ENCODE data around the gene S100B.

Gene S100B

DNA sequence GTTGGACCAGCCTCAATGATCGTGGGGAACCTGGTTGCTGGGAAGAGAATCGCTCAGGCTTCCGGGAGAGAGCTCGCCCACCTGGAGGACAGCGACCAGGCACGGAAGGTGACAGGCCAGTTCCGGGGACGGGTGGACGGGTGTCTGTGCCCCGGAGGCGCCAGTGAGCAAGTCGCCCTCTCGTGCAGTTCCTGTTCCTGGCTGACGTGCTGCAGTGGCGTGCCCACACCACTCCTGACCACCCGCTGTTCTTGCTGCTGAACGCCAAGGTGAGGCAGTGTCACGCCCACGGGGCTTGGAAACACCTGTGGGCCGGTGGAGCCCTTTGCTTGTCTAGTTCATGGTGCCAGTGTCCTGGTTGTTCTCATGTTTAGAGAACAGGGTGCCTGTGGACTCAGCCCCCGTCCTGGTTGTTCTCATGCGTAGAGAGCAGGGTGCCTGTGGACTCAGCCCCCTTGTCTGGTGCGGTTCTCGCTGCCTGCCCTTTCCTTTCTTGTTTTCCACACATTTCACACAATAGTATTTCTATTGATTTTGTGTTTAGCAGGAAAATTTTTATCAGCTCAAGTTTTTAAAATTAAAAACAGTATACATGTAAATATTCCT, 53.1 kb downstream of the S100B start:
- Histone ChIP-seq H3K9me3 (no peaks in the 10 kb centered on the region), H3K4me1 (no peaks in the 10 kb centered on the region), H3K36me3 (peaks cover 68 to 95% (median 75%) of the 10 kb centered on the region in 3 donors), H3K27ac (no peak overlapping the region), H3K4me3 (no peak overlapping the region), H3K27me3 (no peaks in the 10 kb centered on the region)
- TF ChIP-seq, protein P1, sequence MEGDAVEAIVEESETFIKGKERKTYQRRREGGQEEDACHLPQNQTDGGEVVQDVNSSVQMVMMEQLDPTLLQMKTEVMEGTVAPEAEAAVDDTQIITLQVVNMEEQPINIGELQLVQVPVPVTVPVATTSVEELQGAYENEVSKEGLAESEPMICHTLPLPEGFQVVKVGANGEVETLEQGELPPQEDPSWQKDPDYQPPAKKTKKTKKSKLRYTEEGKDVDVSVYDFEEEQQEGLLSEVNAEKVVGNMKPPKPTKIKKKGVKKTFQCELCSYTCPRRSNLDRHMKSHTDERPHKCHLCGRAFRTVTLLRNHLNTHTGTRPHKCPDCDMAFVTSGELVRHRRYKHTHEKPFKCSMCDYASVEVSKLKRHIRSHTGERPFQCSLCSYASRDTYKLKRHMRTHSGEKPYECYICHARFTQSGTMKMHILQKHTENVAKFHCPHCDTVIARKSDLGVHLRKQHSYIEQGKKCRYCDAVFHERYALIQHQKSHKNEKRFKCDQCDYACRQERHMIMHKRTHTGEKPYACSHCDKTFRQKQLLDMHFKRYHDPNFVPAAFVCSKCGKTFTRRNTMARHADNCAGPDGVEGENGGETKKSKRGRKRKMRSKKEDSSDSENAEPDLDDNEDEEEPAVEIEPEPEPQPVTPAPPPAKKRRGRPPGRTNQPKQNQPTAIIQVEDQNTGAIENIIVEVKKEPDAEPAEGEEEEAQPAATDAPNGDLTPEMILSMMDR (IDR thresholded peaks at IDR 0.05), result no peak
- intact Hi-C loops (cut with DNase I; ENCODE audit: low total_unique reads), result no loop called here
- DNase-seq, result no peak

DNA sequence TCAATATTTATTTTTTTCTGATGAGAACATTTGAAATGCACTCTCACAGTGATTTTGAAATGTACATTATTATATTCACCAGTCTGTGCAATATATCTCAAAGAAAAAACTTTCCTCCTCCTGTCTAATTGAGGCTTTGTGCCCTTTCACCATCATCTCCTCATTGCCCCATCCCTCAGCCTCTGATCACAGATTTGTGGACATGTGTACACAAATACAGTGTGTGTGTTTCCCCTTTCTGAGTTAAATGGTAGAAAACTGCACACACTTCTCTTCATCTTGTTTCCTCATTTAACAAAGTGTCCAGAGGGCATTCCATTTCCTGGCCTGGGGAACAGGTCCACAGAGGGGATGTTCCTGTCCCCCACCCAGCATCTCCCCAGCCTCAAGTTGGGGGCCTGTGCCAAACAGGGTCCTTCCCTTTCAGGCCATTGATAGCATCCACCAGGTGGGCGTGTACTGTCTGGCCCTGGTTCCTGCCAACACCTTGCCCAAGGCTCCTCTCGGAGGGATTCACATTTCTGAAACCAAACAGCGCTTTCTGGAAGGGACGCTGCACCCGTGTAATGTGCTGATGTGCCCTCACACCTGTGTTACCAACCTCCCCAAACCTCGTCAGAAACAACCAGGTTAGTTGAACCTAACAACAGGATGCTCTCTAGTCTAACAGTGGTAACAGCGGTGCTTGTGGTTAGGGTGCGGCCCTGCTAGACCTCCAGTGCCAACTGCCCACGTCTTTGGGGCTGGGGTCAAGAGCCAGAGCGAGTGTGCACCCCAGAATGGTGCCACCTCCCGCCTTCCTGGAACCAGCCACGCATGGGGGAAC, 54.6 kb downstream of the S100B start:
- DNase-seq, result no peak
- H3K27ac ChIP-seq, result no peak overlapping the region
- no peaks in the 10 kb centered on the region for H3K4me1 ChIP-seq
- no peaks in the 10 kb centered on the region for H3K9me3 ChIP-seq
- TF ChIP-seq, protein P1 (IDR thresholded peaks at IDR 0.05), result no peak
- H3K4me3 ChIP-seq, result no peak overlapping the region
- peaks cover 69 to 95% (median 75%) of the 10 kb centered on the region in 3 donors for H3K36me3 ChIP-seq
- no peaks in the 10 kb centered on the region for H3K27me3 ChIP-seq
- intact Hi-C loops (cut with DNase I; ENCODE audit: low total_unique reads), result no loop called here

DNA sequence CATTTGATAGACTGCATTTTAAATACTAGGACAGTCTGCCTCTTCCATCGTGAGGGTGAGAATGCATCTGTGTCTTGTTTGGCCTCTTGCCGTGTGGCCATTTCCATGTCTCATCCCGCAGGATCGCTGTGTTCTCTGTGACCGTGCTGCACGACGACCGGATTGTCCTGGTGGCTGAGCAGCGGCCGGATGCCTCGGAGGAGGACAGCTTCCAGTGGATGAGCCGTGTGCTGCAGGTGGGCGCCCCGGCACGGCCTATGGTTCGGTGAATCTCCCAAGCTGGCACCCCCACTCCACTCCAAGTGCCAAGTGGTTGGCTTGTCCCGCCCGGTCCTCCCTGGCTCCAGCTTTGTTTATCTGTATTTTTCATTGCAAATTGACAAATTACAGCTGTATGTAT, 55.2 kb downstream of the S100B start:
- peaks cover 66 to 93% (median 72%) of the 10 kb centered on the region in 3 donors for H3K36me3 ChIP-seq
- intact Hi-C loops (cut with DNase I; ENCODE audit: low total_unique reads), result no loop called here
- no peaks in the 10 kb centered on the region for H3K4me1 ChIP-seq
- H3K27me3 ChIP-seq, result no peaks in the 10 kb centered on the region
- H3K4me3 ChIP-seq, result no peak overlapping the region
- H3K9me3 ChIP-seq, result no peaks in the 10 kb centered on the region
- DNase-seq, result no peak
- TF ChIP-seq, protein P1 (IDR thresholded peaks at IDR 0.05), result no peak
- H3K27ac ChIP-seq, result no peak overlapping the region

Measured in tibial artery (tissue), 4 donors.